Progenitor cell of endocrine pancreas (in vitro differentiated cells): ENCODE data around the gene SPSB3. TPM values are rescaled to one million over a fixed set of nuclear protein-coding genes. Genes with fewer than 3 reads are reported as not detected.
"Not testable (repeated sequence)": the region's sequence is repeated elsewhere in the genome, so short reads cannot be mapped to it uniquely, and the experiment has no call there.

Experiments used
- DNase-seq: peaks from one replicate; pipeline ENCODE4 v3.0.0; 2021; ENCODE audit warnings: low spot score; ENCODE audit not compliant: unreplicated experiment
- H3K27ac Mint-ChIP-seq: 2 replicates; pipeline ENCODE4 v1.8.0; 2021; ENCODE audit warnings: mild to moderate bottlenecking, moderate library complexity, mixed read lengths
- H3K27me3 Mint-ChIP-seq: 2 replicates; pipeline ENCODE4 v1.8.0; 2021; ENCODE audit warnings: mixed read lengths
- H3K36me3 Mint-ChIP-seq: 2 replicates; pipeline ENCODE4 v1.8.0; 2022; ENCODE audit warnings: mixed read lengths; ENCODE audit not compliant: insufficient read depth
- H3K4me1 Mint-ChIP-seq: 2 replicates; pipeline ENCODE4 v1.8.0; 2021; ENCODE audit warnings: low read depth, mixed read lengths
- H3K4me3 Mint-ChIP-seq: 2 replicates; pipeline ENCODE4 v1.8.0; 2021; ENCODE audit warnings: low read depth, mild to moderate bottlenecking, moderate library complexity, mixed read lengths
- H3K9me3 Mint-ChIP-seq: 2 replicates; pipeline ENCODE4 v1.8.0; 2021; ENCODE audit warnings: low read depth, mixed read lengths
- total RNA-seq: library from RNA; stranded (reverse); gene quantifications from 2 replicates; pipeline ENCODE4 v1.2.1, GENCODE V29; 2021
- TF ChIP-seq, protein P1 (sequence below): fragments of 200-600 bp; sonication (generic); IDR thresholded peaks from one replicate; pipeline ENCODE4 v1.5.0; 2021; ENCODE audit warnings: antibody characterized with exemption, mild to moderate bottlenecking; ENCODE audit not compliant: unreplicated experiment

Gene SPSB3
- total RNA-seq, 1 donor from 2014 or later: 47.8 TPM

DNA sequence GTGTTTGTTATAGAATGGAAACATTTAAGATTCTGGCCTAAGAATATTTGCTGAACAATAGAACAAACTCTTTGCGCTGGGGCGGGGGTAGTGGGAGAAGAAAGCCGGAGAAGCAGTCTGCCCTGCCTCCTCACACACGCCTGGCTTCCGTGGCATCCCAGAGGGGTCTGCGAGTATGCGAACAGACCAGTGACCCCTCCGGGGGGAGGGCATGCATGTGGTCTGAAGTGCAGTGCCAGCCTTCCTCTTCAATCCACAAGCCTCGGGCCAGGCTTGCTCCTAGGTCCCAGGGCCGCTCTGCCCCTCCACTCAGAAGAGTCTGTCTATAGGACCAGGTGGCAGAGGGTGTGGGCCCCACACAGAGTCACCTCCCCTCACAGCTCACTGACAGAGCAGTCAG lies 25.3 kb upstream of the SPSB3 start:
- TF ChIP-seq, protein P1, sequence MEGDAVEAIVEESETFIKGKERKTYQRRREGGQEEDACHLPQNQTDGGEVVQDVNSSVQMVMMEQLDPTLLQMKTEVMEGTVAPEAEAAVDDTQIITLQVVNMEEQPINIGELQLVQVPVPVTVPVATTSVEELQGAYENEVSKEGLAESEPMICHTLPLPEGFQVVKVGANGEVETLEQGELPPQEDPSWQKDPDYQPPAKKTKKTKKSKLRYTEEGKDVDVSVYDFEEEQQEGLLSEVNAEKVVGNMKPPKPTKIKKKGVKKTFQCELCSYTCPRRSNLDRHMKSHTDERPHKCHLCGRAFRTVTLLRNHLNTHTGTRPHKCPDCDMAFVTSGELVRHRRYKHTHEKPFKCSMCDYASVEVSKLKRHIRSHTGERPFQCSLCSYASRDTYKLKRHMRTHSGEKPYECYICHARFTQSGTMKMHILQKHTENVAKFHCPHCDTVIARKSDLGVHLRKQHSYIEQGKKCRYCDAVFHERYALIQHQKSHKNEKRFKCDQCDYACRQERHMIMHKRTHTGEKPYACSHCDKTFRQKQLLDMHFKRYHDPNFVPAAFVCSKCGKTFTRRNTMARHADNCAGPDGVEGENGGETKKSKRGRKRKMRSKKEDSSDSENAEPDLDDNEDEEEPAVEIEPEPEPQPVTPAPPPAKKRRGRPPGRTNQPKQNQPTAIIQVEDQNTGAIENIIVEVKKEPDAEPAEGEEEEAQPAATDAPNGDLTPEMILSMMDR: no peak
- no peaks in the 10 kb centered on the region for H3K27me3 Mint-ChIP-seq
- no peaks in the 10 kb centered on the region for H3K4me1 Mint-ChIP-seq
- H3K27ac Mint-ChIP-seq: no peak overlapping the region
- H3K36me3 Mint-ChIP-seq: peaks cover 22% of the 10 kb centered on the region
- no peak for DNase-seq
- H3K4me3 Mint-ChIP-seq: no peak overlapping the region
- no peaks in the 10 kb centered on the region for H3K9me3 Mint-ChIP-seq

DNA sequence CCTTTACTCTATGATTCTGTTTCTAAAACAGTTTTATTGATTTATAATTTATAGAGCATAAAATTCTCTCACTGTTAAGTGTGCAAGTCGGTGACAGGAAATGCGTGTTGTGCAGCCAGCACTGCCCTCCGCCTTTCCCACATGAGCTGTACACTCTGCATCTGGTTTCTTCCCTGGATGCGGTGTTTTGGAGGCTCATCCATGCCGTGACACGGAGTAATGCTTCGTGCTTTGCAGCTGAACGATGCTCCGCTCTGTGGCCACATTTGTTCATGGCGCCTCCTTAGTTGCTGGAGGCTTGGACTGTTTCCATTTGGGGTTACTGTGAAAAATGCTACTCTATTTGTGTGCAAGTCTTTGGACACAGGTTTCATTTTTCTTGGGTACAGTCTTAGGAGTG lies 18.3 kb upstream of the SPSB3 start:
- H3K4me1 Mint-ChIP-seq: no peaks in the 10 kb centered on the region
- H3K9me3 Mint-ChIP-seq: peaks cover 7% of the 10 kb centered on the region
- TF ChIP-seq, protein P1: no peak
- H3K36me3 Mint-ChIP-seq: peaks cover 17% of the 10 kb centered on the region
- DNase-seq: no peak
- H3K27me3 Mint-ChIP-seq: no peaks in the 10 kb centered on the region
- no peak overlapping the region for H3K4me3 Mint-ChIP-seq
- H3K27ac Mint-ChIP-seq: no peak overlapping the region

DNA sequence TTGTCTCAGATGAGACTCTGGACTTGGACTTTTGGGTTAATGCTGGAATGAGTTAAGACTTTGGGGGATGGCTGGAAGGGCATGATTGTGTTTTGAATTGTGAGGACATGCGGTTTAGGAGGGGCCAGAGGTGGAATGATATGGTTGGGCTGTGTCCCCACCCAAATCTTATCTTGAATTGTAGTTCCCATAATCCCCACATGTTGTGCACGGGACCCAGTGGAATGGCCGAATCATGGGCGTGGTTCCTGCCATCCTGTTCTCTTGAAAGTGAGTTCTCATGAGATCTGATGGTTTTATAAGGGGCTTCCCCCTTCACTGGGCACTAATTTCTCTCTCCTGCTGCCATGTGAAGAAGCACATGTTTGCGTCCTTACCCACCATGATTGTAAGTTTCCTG lies 16.9 kb upstream of the SPSB3 start:
- not testable (repeated sequence) for H3K4me1 Mint-ChIP-seq, H3K27ac Mint-ChIP-seq, H3K4me3 Mint-ChIP-seq, H3K27me3 Mint-ChIP-seq, DNase-seq, H3K9me3 Mint-ChIP-seq
- H3K36me3 Mint-ChIP-seq: peaks cover 14% of the 10 kb centered on the region

DNA sequence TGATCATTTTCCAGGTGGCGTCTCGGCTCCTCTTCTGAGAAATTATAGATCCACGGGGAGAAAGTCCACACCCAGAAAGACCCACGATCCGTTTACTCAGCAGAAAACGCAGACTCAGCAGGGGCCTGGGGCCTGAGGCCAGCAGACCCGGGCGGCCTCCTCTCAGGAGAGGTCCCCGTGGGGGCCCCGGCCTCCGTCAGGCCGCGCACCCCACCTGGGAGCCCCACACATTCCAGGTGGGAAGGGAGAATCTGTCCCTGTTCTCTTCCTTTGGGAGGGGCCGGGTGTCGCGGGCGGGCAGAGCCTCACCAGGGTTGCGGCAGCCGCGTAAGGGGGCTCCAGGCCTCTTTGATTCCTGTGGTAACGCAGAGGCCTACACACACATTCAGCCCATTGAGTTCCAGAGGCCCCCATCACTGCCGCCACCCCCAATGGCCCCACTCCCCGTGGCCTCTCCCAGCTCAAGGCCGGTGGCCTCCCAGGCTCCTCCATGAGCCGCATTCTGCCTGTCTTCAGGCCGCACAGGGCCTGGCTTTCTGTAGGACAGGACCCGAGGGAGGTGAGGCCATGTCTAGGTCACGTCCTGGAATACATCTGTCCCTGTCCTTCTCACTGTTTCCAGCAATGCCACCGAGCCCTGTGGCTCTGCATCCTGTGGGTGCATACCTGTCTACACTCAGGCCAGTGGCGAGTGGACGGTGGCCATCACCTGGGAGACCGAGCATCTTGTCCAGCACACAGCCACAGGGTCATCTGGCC lies 12.7 kb upstream of the SPSB3 start:
- peaks cover 8% of the 10 kb centered on the region for H3K36me3 Mint-ChIP-seq
- no peak for DNase-seq
- H3K27me3 Mint-ChIP-seq: no peaks in the 10 kb centered on the region
- H3K4me1 Mint-ChIP-seq: peaks cover 3% of the 10 kb centered on the region
- TF ChIP-seq, protein P1: no peak
- H3K4me3 Mint-ChIP-seq: no peak overlapping the region
- no peak overlapping the region for H3K27ac Mint-ChIP-seq
- H3K9me3 Mint-ChIP-seq: peaks cover 7% of the 10 kb centered on the region

DNA sequence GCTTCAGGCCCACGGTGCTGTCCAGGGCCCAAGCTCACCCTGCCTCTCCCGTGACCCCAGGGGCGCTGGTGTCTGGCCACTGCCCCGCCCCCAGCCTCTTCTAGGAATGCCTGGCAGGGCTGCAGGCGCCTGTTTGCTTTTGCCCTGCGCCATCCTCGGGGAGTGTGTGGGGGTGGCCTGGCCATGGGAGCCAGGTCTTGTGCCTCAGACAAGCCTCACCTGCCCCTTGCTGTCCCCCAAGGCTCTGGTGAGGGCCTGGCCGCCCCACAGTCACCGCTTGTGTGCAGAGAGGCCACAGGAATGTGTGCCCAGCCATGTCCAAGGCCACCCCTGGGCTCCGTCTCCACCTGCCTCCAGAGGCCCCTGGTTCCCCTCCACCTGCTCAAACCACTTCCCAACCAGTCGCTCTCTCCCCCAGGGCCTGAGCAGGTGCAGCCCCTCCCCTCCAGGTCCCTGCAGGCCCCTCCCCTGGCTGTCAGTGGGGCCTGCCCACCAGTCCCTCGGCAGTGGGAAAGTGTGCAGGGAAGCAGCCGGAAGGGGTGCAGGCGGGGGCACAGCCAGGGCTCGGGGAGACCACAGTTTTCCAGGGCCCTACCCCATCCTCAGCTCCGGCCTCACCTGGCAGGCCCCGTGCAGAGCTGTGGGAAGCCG lies 12.0 kb upstream of the SPSB3 start:
- H3K9me3 Mint-ChIP-seq: peaks cover 5% of the 10 kb centered on the region
- no peak overlapping the region for H3K4me3 Mint-ChIP-seq
- peaks cover 5% of the 10 kb centered on the region for H3K36me3 Mint-ChIP-seq
- no peaks in the 10 kb centered on the region for H3K27me3 Mint-ChIP-seq
- peaks cover 3% of the 10 kb centered on the region for H3K4me1 Mint-ChIP-seq
- peak overlapping the region; percentile 62 for H3K27ac Mint-ChIP-seq
- TF ChIP-seq, protein P1: no peak
- peak; percentile 33 for DNase-seq
